ENCODE data around the gene ELF4. TPM values are rescaled to one million over a fixed set of nuclear protein-coding genes. Genes with fewer than 3 reads are reported as not detected.

The ELF4 gene
- total RNA-seq, 2 donors from 2014 or later, result 2.8 to 3.8 TPM

GRCh38 chrX:130095249-130096030 is 14.9 kb downstream of the ELF4 start:
- Mint-ChIP-seq H3K27me3 (ENCODE audit: insufficient read depth) (peaks cover 4% of the 10 kb centered on the region), H3K27ac (no peak overlapping the region), H3K9me3 (peaks cover 25% of the 10 kb centered on the region), H3K4me1 (peaks cover 5% of the 10 kb centered on the region), H3K36me3 (ENCODE audit: low read depth) (no peaks in the 10 kb centered on the region), H3K4me3 (no peak overlapping the region)
- Histone ChIP-seq H3K4me3 (ENCODE audit: low read length) (no peak overlapping the region), H3K27me3 (ENCODE audit: control insufficient read depth, insufficient read depth, low read length, poor library complexity, severe bottlenecking) (no peaks in the 10 kb centered on the region), H3K4me1 (ENCODE audit: control insufficient read depth, insufficient read depth, low read length) (no peaks in the 10 kb centered on the region), H3K27ac (ENCODE audit: low read depth, low read length) (no peak overlapping the region), H3K9me3 (ENCODE audit: control insufficient read depth, low read length) (no peaks in the 10 kb centered on the region), H3K9ac (ENCODE audit: extremely low read depth, low read length, poor library complexity, severe bottlenecking) (no peak overlapping the region), H3K36me3 (ENCODE audit: control insufficient read depth, insufficient read depth, low read length) (no peaks in the 10 kb centered on the region)
- WGBS, 2 experiments (ENCODE audit: insufficient coverage in 1 of 2, insufficient read length in 1 of 2), result 94% methylated on average over 5 of the region's 6 CpGs; no CpG with 5 or more reads in 1 of the 2 experiments
- no peak for DNase-seq
- TF ChIP-seq CTCF (conservative IDR thresholded peaks at IDR 0.05), result no peak

GRCh38 chrX:130094696-130095095 is 15.6 kb downstream of the ELF4 start:
- Histone ChIP-seq H3K27ac (ENCODE audit: low read depth, low read length) (no peak overlapping the region), H3K9me3 (ENCODE audit: control insufficient read depth, low read length) (no peaks in the 10 kb centered on the region), H3K4me1 (ENCODE audit: control insufficient read depth, insufficient read depth, low read length) (no peaks in the 10 kb centered on the region), H3K27me3 (ENCODE audit: control insufficient read depth, insufficient read depth, low read length, poor library complexity, severe bottlenecking) (no peaks in the 10 kb centered on the region), H3K36me3 (ENCODE audit: control insufficient read depth, insufficient read depth, low read length) (no peaks in the 10 kb centered on the region), H3K9ac (ENCODE audit: extremely low read depth, low read length, poor library complexity, severe bottlenecking) (no peak overlapping the region), H3K4me3 (ENCODE audit: low read length) (no peak overlapping the region)
- Mint-ChIP-seq H3K27me3 (ENCODE audit: insufficient read depth) (peaks cover 3% of the 10 kb centered on the region), H3K4me3 (no peak overlapping the region), H3K4me1 (peaks cover 5% of the 10 kb centered on the region), H3K27ac (no peak overlapping the region), H3K9me3 (peaks cover 26% of the 10 kb centered on the region), H3K36me3 (ENCODE audit: low read depth) (no peaks in the 10 kb centered on the region)
- 92% methylated on average over 8 of the region's 8 CpGs; no CpG with 5 or more reads in 1 of the 2 experiments for WGBS, 2 experiments (ENCODE audit: insufficient coverage in 1 of 2, insufficient read length in 1 of 2)
- no peak for TF ChIP-seq CTCF (conservative IDR thresholded peaks at IDR 0.05)
- DNase-seq, result no peak

DNA sequence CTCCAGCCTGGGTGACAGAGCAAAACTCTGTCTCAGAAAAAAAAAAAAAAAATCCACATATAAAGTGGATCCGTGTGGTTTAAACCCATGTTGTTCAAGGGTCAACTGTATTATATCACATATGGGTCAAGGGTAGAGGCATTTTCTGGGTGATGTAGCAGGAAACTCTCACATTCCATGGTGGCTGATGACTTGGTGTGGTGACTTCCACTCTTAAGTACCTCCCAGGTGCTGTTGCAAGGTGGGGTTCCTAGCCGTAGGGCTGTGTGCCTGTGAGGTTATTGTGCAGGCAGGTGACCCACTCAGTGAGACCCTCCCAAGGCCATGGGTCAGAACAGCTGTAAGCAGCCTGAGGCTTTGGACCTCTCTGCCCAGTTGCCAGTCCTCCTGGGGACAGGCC is 17.0 kb downstream of the ELF4 start:
- Histone ChIP-seq H3K27ac (ENCODE audit: low read depth, low read length) (no peak overlapping the region), H3K4me1 (ENCODE audit: control insufficient read depth, insufficient read depth, low read length) (no peaks in the 10 kb centered on the region), H3K9me3 (ENCODE audit: control insufficient read depth, low read length) (no peaks in the 10 kb centered on the region), H3K36me3 (ENCODE audit: control insufficient read depth, insufficient read depth, low read length) (no peaks in the 10 kb centered on the region), H3K9ac (ENCODE audit: extremely low read depth, low read length, poor library complexity, severe bottlenecking) (no peak overlapping the region), H3K4me3 (ENCODE audit: low read length) (no peak overlapping the region), H3K27me3 (ENCODE audit: control insufficient read depth, insufficient read depth, low read length, poor library complexity, severe bottlenecking) (no peaks in the 10 kb centered on the region)
- no peak for TF ChIP-seq CTCF (conservative IDR thresholded peaks at IDR 0.05)
- Mint-ChIP-seq H3K36me3 (ENCODE audit: low read depth) (no peaks in the 10 kb centered on the region), H3K4me1 (peaks cover 3% of the 10 kb centered on the region), H3K27me3 (ENCODE audit: insufficient read depth) (peaks cover 3% of the 10 kb centered on the region), H3K9me3 (peaks cover 28% of the 10 kb centered on the region), H3K4me3 (no peak overlapping the region), H3K27ac (no peak overlapping the region)
- no peak for DNase-seq
- 100% methylated on average over 2 of the region's 2 CpGs; no CpG with 5 or more reads in 1 of the 2 experiments for WGBS, 2 experiments (ENCODE audit: insufficient coverage in 1 of 2, insufficient read length in 1 of 2)

Measured in endodermal cell (in vitro differentiated cells).